HG02798 (cell line): ENCODE measurements around the gene SPANXA1.
"Not testable (repeated sequence)": the region's sequence is repeated elsewhere in the genome, so short reads cannot be mapped to it uniquely, and the experiment has no call there.

Experiments
- ATAC-seq: cut with Tn5 transposase; IDR thresholded peaks from one replicate; pipeline ENCODE4 v1.9.1; 2021; ENCODE audit warnings: mild to moderate bottlenecking; ENCODE audit not compliant: unreplicated experiment, poor library complexity

Gene SPANXA1

GRCh38 chrX:141584638-141585037, at the start of gene SPANXA1:
Gene SPANXA1 (minus strand): TSS chrX:141584738. CDS start chrX:141584678, 60 bp downstream.
- not testable (repeated sequence) for ATAC-seq

- no peak for ATAC-seq
These were observed 47.6 kb upstream of the SPANXA1 start for GRCh38 chrX:141632124-141632523.

- ATAC-seq = no peak
These were observed 34.8 kb upstream of the SPANXA1 start for GRCh38 chrX:141619336-141619735.

GRCh38 chrX:141609111-141609510, 24.6 kb upstream of the SPANXA1 start:
- no peak for ATAC-seq

- ATAC-seq = not testable (repeated sequence)
These were observed 4.9 kb upstream of the SPANXA1 start, which contains the start of gene SPANXA2 for GRCh38 chrX:141589408-141589807. Gene SPANXA2 (plus strand): TSS chrX:141589708. CDS start chrX:141589768, 60 bp downstream.

GRCh38 chrX:141542551-141542950, 42.0 kb downstream of the SPANXA1 start:
- not testable (repeated sequence) for ATAC-seq
